VCaP (cell line): ENCODE data around the gene DEFB112.

ENCODE experiments used
- H3K27ac ChIP-seq: fragments of 450-650 bp; 2 replicates; pipeline ENCODE4 v1.5.1; 2017
- CTCF ChIP-seq: fragments of 450-650 bp; conservative IDR thresholded peaks from 2 replicates; pipeline ENCODE4 v1.5.1; 2017; ENCODE audit warnings: mild to moderate bottlenecking, moderate library complexity

Gene DEFB112

GRCh38 chr6:50056242-50056641 is 6.5 kb upstream of the DEFB112 start:
- TF ChIP-seq CTCF = no peak
- H3K27ac ChIP-seq = no peak overlapping the region

GRCh38 chr6:50047026-50047425 is 2.7 kb downstream of the DEFB112 start:
- H3K27ac ChIP-seq = no peak overlapping the region
- TF ChIP-seq CTCF = no peak

- peak overlapping the region; percentile 35 for H3K27ac ChIP-seq
- peak; percentile 96 for TF ChIP-seq CTCF
Observed at GRCh38 chr6:50030777-50031562, 18.8 kb downstream of the DEFB112 start.

- peak overlapping the region; percentile 35 for H3K27ac ChIP-seq
- TF ChIP-seq CTCF = no peak
Observed at GRCh38 chr6:50030350-50030749, 19.4 kb downstream of the DEFB112 start.

GRCh38 chr6:50025258-50025657 is 24.5 kb downstream of the DEFB112 start:
- no peak overlapping the region for H3K27ac ChIP-seq
- no peak for TF ChIP-seq CTCF

- no peak for TF ChIP-seq CTCF
- H3K27ac ChIP-seq = no peak within 1 kb of the TSS
Observed at GRCh38 chr6:50021894-50022293, 27.8 kb downstream of the DEFB112 start, which contains the start of gene DEFB110. DEFB110 (minus strand) TSS chr6:50021994; CDS start chr6:50021935, 59 bp downstream.

GRCh38 chr6:50007819-50008218 is 41.9 kb downstream of the DEFB112 start:
- H3K27ac ChIP-seq = no peak overlapping the region
- no peak for TF ChIP-seq CTCF
